H54 (cell line): Measurements from ENCODE around the gene PLA2G15.

Experiments used
- DNase-seq: peaks from one replicate; pipeline ENCODE4 v3.0.0; 2011; ENCODE audit warnings: low spot score, mixed read lengths; ENCODE audit not compliant: insufficient read length
- FAIRE-seq: peaks from 3 replicates; lab custom pipeline; 2011; peaks lifted over from hg19 to GRCh38; lab: Jason Lieb, UNC
- POLR2A ChIP-seq: IDR thresholded peaks from 2 replicates; pipeline ENCODE4 v1.6.1; 2011; ENCODE audit warnings: low read depth, mild to moderate bottlenecking, low read length

Gene PLA2G15

DNA sequence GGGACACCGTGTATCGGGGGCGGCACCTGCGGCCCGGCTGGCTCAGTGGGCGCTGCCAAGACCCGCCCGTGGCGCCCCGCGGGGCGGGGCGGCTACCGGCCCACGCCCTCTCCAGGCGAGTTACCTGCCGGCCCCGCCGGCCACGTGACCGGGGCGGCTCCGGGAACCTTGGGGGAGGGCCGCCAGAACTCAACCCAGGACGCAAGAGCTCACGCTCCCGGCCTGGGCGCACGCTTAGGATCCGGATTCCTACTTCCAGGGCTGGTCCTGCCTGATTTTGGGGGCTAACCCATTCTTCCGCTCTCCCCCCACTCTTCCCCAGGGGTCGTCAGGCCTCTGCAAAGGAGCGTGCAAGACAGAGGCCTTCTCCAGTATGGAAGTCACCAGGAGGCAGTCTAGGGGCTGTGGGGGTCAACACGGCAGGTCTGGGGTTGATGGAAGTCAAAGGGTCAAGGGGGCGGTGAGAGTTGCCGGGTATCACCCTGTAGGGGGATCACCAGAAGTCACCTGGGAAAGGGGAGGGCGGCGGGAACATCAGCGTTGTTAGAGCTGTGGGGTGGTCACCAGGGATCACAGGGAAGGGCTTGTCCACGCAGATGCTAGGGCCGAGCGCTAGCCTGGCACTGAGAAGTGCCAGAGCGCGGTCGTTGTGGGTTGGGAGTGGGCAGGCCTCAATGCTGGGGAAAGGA, 8.9 kb upstream of the PLA2G15 start:
- DNase-seq: no peak
- no peak for FAIRE-seq
- no peak for TF ChIP-seq POLR2A

DNA sequence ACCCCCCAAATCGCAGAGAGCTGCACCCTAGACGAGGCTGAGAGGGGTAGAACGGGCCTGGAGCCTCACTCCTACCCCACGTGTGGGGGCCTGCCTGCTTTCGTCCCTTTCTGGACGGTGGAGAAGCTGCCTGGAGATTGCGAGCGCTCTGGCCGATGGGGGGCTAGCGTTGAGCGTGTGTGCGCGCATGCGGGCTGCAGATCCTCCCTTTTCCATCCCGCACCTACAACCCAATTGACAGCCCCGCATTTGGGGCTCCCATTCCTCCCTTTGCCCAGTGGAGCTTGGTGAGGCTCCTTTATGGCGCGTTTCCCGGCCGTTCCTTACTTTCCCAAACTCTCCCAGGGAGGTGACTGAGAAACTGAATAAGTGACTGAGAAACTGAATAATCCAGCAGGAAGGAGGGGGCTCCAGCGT, 8.3 kb upstream of the PLA2G15 start:
- no peak for DNase-seq
- FAIRE-seq: no peak
- no peak for TF ChIP-seq POLR2A

DNA sequence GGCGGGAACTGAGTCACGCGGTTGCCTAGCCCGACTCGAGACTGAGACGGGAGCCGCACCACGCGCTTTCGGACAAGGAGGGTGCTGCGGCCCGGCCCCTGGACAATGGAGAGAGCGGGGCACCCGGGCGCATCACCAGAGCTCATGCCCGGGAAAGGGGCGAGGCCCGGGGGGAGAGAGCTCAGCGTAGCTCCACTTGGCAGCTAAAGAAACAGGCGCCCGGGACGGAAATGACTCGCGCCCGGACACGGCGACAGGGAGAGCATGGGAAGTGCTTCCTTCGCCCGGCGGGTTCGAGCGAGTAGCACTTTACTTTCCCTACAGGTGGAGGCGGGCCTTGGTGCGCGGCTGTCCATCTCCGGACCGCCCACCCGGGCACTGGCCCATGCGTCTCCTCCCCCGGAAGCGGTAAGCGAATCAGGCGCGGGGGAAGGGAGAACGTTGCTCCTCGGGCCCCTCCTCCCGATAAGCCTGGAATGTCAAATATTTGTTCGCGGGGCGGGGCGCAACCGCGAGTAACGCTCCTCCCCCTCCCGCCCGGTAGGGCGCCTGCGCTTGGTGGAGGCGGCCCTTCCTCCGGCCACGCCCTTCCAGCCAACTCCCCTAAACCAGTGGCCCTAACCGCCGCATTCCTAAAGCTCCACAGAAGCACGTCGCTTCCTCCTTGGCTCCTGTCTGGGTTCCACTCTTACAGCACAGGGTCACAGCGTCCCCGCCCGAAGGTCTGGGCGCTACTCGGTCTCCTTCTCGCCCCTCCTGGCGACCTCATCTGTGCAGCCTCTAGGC, 7.7 kb upstream of the PLA2G15 start:
- DNase-seq: peak; percentile 97
- TF ChIP-seq POLR2A: peak; percentile 96
- FAIRE-seq: peak; percentile 97

DNA sequence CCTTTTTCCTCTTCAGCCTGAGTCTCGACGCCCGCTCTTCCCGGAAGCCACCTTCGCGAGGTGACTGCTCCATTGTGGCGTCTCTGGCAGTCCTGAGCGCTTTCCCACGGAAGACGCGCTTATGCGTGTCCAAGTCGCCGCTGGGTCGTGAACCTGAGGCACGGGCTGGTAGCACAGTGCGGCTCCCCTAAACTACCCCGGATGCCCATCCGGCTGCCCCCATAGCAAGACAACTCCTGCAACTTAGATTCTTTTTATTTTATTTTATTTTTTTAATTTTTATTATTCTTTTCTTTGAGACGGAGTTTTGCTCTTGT, 7.2 kb upstream of the PLA2G15 start:
- DNase-seq (no peak), FAIRE-seq (no peak)
- TF ChIP-seq POLR2A: no peak

DNA sequence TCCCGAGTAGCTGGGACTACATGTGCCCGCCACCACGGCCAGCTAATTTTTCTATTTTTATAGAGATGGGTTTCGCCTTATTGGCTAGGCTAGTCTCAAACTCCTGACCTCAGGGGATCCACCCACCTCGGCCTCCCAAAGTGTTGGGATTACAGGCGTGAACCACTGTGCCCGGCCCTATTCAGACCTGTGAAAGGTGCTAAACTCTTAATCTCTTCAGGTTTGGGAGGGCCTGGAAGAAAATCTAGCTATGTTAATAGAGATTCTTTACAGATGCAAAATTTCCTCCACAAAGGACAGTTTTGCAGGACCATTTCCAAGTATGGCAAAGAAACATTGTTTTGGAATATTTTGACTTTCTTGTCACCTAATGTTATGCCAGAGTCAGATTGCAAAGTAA, 3.1 kb upstream of the PLA2G15 start:
- no peak for FAIRE-seq
- no peak for TF ChIP-seq POLR2A
- no peak for DNase-seq

DNA sequence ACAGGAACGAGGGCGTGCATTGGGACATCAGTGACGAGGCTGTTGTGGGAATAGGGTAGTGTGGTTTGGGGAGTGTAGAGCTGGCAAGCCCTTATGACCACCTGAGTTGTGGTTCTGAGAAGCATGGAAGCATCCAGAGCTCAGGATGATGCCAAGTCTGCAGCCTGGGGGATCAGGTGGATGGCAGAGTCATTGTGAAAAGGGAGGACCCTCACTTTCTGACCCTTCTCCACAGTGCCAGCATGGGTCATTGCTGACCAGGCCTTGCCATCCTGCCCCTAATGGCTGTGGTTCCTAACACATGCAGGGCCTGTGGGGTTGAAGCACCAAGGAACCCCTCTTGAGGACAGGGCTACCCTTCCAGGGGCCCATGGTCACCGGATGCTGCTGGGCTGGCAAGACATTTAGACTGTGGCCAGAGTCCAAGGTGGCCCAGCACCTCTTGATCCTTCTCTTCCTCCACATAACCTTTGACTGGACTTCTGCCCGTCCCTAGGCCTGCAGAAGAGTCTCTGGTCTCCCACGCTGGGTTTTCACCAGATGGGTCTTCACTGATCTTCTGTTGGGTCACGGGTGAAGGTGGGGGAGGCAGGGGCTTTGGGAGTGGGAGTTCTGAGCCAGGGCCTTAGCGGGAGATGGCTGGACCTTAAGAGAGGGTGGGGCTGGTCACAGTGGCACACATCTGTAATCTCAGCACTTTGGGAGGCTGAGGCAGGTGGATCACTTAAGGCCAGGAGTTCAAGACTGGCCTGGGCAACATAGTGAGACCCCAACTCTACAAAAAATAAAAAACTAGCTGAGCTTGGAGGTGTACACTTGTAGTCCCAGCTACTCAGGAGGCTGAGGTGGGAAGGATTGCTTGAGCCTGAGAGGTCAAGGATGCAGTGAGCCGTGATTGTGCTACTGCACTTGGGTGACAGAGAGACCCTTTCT, 2.0 kb upstream of the PLA2G15 start:
- no peak for TF ChIP-seq POLR2A
- FAIRE-seq: no peak
- no peak for DNase-seq

DNA sequence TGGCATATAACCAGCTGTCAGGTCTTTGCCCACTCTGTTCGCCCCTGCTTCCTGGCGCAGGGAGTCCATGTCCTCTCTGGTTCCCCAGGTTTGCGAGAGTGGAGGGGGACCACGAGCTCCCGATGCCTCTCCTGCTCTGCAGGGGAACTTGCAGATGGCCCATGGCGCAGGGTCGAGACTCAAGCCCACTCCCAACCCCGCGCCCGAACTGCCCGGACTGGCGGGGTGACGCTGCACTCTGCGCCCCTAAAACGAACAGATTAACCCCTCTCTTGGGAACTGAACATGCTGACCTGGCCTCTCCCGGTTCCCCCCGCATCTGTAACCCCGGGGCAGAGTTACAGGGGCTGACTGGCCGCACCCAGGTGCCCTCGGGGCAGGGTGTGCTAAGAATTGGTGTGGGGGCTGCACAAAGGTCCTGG, 681 bp upstream of the PLA2G15 start:
- TF ChIP-seq POLR2A: no peak
- DNase-seq (no peak), FAIRE-seq (no peak)

DNA sequence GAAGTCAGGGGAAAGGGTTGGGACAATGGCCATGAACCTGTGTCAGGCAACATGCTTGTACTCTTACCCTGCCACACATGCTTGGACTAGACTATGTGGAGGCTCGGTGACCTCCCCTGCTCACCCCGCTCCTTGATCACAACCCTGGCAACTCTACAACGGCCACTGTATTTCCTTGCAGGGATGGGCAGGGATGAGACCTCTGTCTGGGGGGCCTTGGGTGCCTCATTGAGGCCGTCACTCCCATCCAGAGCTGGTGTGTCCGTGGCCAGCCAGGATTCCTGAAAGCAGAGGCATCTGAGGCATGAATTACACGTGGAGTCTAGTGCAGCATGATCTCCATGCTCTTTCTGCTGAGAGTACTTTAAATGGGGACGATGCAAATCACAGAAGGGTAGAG, 948 bp downstream of the PLA2G15 start:
- DNase-seq: no peak
- TF ChIP-seq POLR2A: no peak
- no peak for FAIRE-seq

DNA sequence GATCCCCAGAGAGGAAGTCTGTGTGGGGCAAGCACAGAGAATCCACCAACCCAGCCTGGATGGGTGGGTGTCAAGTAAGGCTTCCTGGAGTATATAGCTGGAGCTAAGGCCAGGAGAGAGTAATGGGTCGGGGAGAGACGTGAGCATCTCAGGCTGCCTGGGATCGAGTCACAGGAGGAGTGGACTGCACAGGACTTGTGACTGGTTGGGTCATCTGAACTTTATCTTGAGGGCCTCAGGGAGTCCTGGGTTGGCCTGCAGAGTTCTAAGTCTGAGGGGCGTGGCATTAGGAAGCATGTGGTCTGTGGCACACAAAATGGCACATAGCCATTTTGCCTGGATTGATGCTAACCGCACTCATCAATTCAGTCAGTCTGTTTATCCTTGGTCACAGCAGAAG, 1.5 kb downstream of the PLA2G15 start:
- FAIRE-seq (no peak), DNase-seq (no peak)
- no peak for TF ChIP-seq POLR2A

DNA sequence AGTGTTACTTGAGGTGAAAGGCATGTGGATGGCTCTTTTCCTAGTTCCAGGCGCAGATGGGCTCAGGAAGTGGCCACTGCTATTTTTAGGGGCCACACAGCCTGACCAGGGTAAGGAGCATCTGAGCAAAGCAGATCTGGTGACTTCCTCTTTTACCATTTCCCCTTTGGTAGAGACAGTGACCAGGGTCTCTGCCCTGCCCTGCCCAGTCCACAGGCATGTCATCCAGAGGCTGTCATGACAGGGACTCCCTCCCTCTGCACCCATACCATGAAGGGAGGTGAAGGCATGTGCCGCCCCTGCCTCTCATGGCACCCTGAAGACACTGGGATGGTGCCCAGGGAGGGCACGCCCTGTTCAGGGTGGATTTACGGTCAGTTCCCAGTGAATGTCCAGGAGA, 2.2 kb downstream of the PLA2G15 start:
- DNase-seq (no peak), FAIRE-seq (no peak)
- TF ChIP-seq POLR2A: no peak

DNA sequence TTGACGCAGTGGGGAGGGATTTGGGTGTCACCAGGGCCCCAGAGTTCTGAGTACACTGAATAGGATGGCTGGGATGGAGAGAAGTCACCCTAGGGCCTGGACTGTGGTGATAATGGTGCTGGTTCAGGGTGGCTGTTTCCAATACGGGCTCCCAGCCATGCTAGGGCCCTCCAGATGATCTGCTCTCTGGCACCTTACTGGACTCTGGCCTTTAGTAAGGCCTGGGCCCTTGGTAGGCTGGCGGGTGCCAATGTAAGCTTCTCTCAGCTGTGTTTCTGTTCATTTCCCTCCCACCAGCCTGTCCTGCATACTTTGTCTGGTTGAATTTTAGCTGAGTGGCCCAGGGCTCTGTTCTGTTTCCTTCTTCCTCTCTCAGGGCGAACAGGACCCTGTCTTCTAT, 2.8 kb downstream of the PLA2G15 start:
- FAIRE-seq (no peak), DNase-seq (no peak)
- no peak for TF ChIP-seq POLR2A

DNA sequence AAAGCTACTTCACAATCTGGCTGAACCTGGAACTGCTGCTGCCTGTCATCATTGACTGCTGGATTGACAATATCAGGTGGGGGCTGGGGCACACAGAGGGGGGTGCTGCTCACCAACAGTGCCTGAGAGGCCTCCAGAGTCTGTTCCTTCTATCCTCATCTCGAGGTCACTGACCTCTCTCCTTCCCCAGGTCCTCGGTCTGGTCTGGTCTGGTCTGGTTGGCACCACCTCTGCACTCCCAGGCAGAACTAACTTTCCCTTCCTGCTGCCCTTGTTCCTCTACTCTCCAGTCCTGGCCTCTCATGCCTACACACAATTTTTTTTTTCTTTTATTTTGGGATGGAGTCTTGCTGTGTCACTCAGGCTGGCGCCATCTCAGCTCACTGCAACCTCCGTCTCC, 4.2 kb downstream of the PLA2G15 start:
- TF ChIP-seq POLR2A: no peak
- FAIRE-seq (no peak), DNase-seq (no peak)

DNA sequence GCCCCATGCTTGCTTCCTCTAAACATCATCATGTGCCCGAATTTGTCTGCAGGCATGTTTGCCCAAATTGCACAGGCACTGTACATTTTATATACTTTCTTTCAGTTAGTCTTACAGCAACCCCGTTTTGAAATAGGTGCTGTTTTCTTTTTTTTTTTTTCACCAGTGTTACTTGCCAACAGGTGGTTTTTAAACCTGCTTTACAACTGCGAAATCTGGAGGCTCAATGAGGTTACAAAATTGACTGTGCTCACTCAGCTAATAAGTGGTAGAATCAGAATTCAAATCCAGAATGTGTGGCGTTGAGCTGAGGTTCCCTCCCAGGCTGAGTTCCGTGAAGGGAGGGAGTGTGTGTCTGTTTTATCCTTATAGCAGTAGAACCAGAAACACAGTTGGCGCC, 5.8 kb downstream of the PLA2G15 start:
- no peak for DNase-seq
- TF ChIP-seq POLR2A: no peak
- FAIRE-seq: no peak

DNA sequence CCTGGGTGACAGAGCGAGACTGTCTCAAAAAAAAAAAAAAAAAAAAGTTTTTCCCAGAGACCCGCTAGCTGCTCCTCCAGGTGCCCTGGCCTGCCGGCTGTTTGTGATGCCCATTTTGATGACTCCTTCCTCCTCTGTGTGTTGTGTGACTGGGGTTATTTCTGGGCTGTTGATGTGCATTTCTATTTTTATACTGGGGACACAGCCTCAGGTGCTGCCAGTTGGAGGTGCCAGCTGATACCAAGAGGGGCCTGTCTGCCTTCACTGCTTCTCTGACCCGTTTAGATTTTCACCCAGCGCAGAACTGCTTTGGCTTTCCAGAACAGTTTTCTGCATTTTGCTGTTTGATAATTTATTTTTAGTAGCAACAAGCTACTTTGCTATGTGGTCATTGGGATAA, 6.7 kb downstream of the PLA2G15 start:
- DNase-seq: no peak
- no peak for FAIRE-seq
- no peak for TF ChIP-seq POLR2A
